Stimulated activated CD4-positive, alpha-beta T cell treated with anti-CD3 and anti-CD28 coated beads, Interleukin-12 subunit alpha, Interleukin-12 subunit beta, amount 100 ng/mL, for 4 hours (primary cell): ENCODE results near the gene PLEKHM1.

Source experiments
- DNase-seq: peaks from one replicate; pipeline ENCODE4 v3.0.0-alpha.2; 2020

PLEKHM1 gene

GRCh38 chr17:45395569-45396415 is 94.7 kb downstream of the PLEKHM1 start:
- DNase-seq: no peak

- DNase-seq: peak; percentile 35
Measured at GRCh38 chr17:45394913-45395568, 95.5 kb downstream of the PLEKHM1 start.

GRCh38 chr17:45394564-45394912 is 96.0 kb downstream of the PLEKHM1 start:
- DNase-seq: no peak

- no peak for DNase-seq
Measured at GRCh38 chr17:45394091-45394490, 96.4 kb downstream of the PLEKHM1 start.

GRCh38 chr17:45393411-45393810 is 97.1 kb downstream of the PLEKHM1 start:
- no peak for DNase-seq

- DNase-seq: no peak
Measured at GRCh38 chr17:45391918-45392317, 98.6 kb downstream of the PLEKHM1 start.

GRCh38 chr17:45391291-45391690 is 99.2 kb downstream of the PLEKHM1 start:
- DNase-seq: no peak

- no peak for DNase-seq
Measured at GRCh38 chr17:45389354-45389753, 101.2 kb downstream of the PLEKHM1 start.

GRCh38 chr17:45388604-45389325 is 101.8 kb downstream of the PLEKHM1 start:
- DNase-seq: no peak

- no peak for DNase-seq
Measured at GRCh38 chr17:45387739-45388138, 102.8 kb downstream of the PLEKHM1 start.

- DNase-seq: no peak
Measured at GRCh38 chr17:45386178-45386577, 104.3 kb downstream of the PLEKHM1 start.
